A549 (cell line): ENCODE data around the gene IRF8. TPM values are rescaled to one million over a fixed set of nuclear protein-coding genes. Genes with fewer than 3 reads are reported as not detected.

ENCODE experiments used
- ATAC-seq, 2 experiments: fragments of 200-7000 bp in 1 of 2; fragments of >200 bp in 1 of 2; cut with Nextera tagmentation in 1 of 2; cut with Tn5 transposase in 1 of 2; 3 replicates each; pipeline versions ENCODE4 v1.8.0 to v1.9.1; 2018 to 2020; ENCODE audit warnings: mild to moderate bottlenecking in 1 of 2, moderate library complexity in 1 of 2
- CTCF ChIA-PET: fragments of 300-600 bp; sonication (Branson Sonifier 250); formaldehyde crosslinking; extraction: SDS; loops from one replicate; lab custom pipeline; 2021; ENCODE audit warnings: antibody characterized with exemption, inconsistent platforms; lab: Yijun Ruan, JAX
- POLR2A ChIA-PET: fragments of 350-600 bp; formaldehyde crosslinking; extraction: SDS; loops from one replicate; lab custom pipeline; 2021; ENCODE audit warnings: antibody characterized with exemption, inconsistent platforms; lab: Yijun Ruan, JAX
- DNase-seq, 2 experiments: peaks; one replicate each; pipeline versions ENCODE4 v3.0.0 to v3.0.0-alpha.2; 2011 to 2016; ENCODE audit warnings: low read depth in 1 of 2, low spot score in 1 of 2
- FAIRE-seq: peaks from 2 replicates; lab custom pipeline; 2011; peaks lifted over from hg19 to GRCh38; lab: Jason Lieb, UNC
- H3K27ac ChIP-seq, 2 experiments: fragments of >200 bp; sonication (Bioruptor Twin); formaldehyde crosslinking; 3 replicates each; pipeline ENCODE4 v1.5.1; 2016 to 2017
- H3K4me1 ChIP-seq: fragments of >200 bp; sonication (Bioruptor Twin); formaldehyde crosslinking; 3 replicates; pipeline ENCODE4 v1.6.1; 2016
- H3K4me2 ChIP-seq: fragments of >200 bp; sonication (Bioruptor Twin); formaldehyde crosslinking; 3 replicates; pipeline ENCODE4 v1.6.1; 2016
- H3K4me3 ChIP-seq: fragments of >200 bp; sonication (Bioruptor Twin); formaldehyde crosslinking; 3 replicates; pipeline ENCODE4 v1.5.1; 2016
- H3K9me3 ChIP-seq: fragments of >200 bp; sonication (Bioruptor Twin); formaldehyde crosslinking; 3 replicates; pipeline ENCODE4 v1.6.1; 2016
- CBX2 ChIP-seq: fragments of 200-600 bp; sonication (generic); IDR thresholded peaks from 2 replicates; pipeline ENCODE4 v1.6.1; 2016; ENCODE audit warnings: low read depth, mild to moderate bottlenecking, borderline replicate concordance
- CHD4 ChIP-seq: fragments of 200-600 bp; sonication (generic); IDR thresholded peaks from 2 replicates; pipeline ENCODE4 v1.6.1; 2016; ENCODE audit warnings: antibody characterized with exemption, mild to moderate bottlenecking, borderline replicate concordance
- EHMT2 ChIP-seq: fragments of 200-600 bp; sonication (generic); IDR thresholded peaks from 2 replicates; pipeline ENCODE4 v1.6.1; 2016; ENCODE audit warnings: antibody characterized with exemption, low read depth, mild to moderate bottlenecking, moderate library complexity
- ESRRA ChIP-seq: fragments of 150-350 bp; IDR thresholded peaks from 2 replicates; pipeline ENCODE4 v1.6.1; 2014; ENCODE audit warnings: mild to moderate bottlenecking, low read length, borderline replicate concordance
- FOSB ChIP-seq: fragments of 250-450 bp; sonication (Bioruptor Pico); IDR thresholded peaks from 2 replicates; pipeline ENCODE4 v1.5.0; 2020; ENCODE audit warnings: mild to moderate bottlenecking, moderate library complexity
- FOXS1 ChIP-seq: fragments of 250-450 bp; sonication (Bioruptor Pico); IDR thresholded peaks from 2 replicates; pipeline ENCODE4 v1.5.0; 2020; ENCODE audit warnings: mild to moderate bottlenecking, moderate library complexity
- GATA3 ChIP-seq: IDR thresholded peaks from 2 replicates; pipeline ENCODE4 v1.6.1; 2012; ENCODE audit warnings: borderline replicate concordance
- HES2 ChIP-seq: fragments of >200 bp; sonication (Bioruptor Twin); formaldehyde crosslinking; IDR thresholded peaks from 2 replicates; pipeline ENCODE4 v1.6.1; 2016
- HMGXB4 ChIP-seq: fragments of 250-450 bp; sonication (Bioruptor Pico); IDR thresholded peaks from 2 replicates; pipeline ENCODE4 v1.5.0; 2021; ENCODE audit warnings: mild to moderate bottlenecking, moderate library complexity, borderline replicate concordance
- HOXB5 ChIP-seq: fragments of 250-450 bp; sonication (Bioruptor Pico); IDR thresholded peaks from 2 replicates; pipeline ENCODE4 v1.5.0; 2020; ENCODE audit warnings: mild to moderate bottlenecking, moderate library complexity
- JUN ChIP-seq, 2 experiments: fragments of >200 bp; sonication (Bioruptor Twin); formaldehyde crosslinking; IDR thresholded peaks; 2 replicates in 1 of 2; 3 replicates in 1 of 2; pipeline ENCODE4 v1.6.1; 2016 to 2017
- KDM5A ChIP-seq: fragments of 200-600 bp; sonication (generic); IDR thresholded peaks from 2 replicates; pipeline ENCODE4 v1.6.1; 2016; ENCODE audit warnings: antibody characterized with exemption, mild to moderate bottlenecking
- MAZ ChIP-seq: fragments of 150-350 bp; IDR thresholded peaks from 2 replicates; pipeline ENCODE4 v1.6.1; 2014; ENCODE audit warnings: antibody characterized with exemption, low read depth, low read length, borderline replicate concordance
- NFE2L2 ChIP-seq: fragments of 150-350 bp; conservative IDR thresholded peaks from 2 replicates; pipeline ENCODE4 v1.6.1; 2014; ENCODE audit warnings: low read length
- PBX3 ChIP-seq: IDR thresholded peaks from 2 replicates; pipeline ENCODE4 v1.6.1; 2012
- PHF8 ChIP-seq: fragments of 200-600 bp; sonication (generic); IDR thresholded peaks from 2 replicates; pipeline ENCODE4 v1.6.1; 2016; ENCODE audit warnings: low read depth, mild to moderate bottlenecking, antibody characterized with exemption, moderate library complexity, borderline replicate concordance
- POLR2A ChIP-seq: IDR thresholded peaks from 2 replicates; pipeline ENCODE4 v1.6.1; 2012; ENCODE audit warnings: mild to moderate bottlenecking, low read length
- RAD21 ChIP-seq, 2 experiments: fragments of >200 bp in 1 of 2; sonication (Bioruptor Twin) in 1 of 2; formaldehyde crosslinking in 1 of 2; IDR thresholded peaks in 1 of 2; conservative IDR thresholded peaks in 1 of 2; 2 replicates in 1 of 2; 3 replicates in 1 of 2; pipeline ENCODE4 v1.6.1; 2012 to 2018; ENCODE audit warnings: inconsistent platforms in 1 of 2
- RARB ChIP-seq: fragments of 250-450 bp; sonication (Bioruptor Pico); IDR thresholded peaks from 2 replicates; pipeline ENCODE4 v1.8.0; 2021; ENCODE audit warnings: mild to moderate bottlenecking, moderate library complexity
- RFX5 ChIP-seq: fragments of 450-650 bp; IDR thresholded peaks from 2 replicates; pipeline ENCODE4 v1.7.1; 2014; ENCODE audit warnings: antibody characterized with exemption, mild to moderate bottlenecking, moderate library complexity
- RNF2 ChIP-seq: fragments of 200-600 bp; sonication (generic); IDR thresholded peaks from 2 replicates; pipeline ENCODE4 v1.6.1; 2016; ENCODE audit warnings: low read depth, mild to moderate bottlenecking, antibody characterized with exemption, moderate library complexity, borderline replicate concordance
- TFCP2L1 ChIP-seq: fragments of 250-450 bp; sonication (Bioruptor Pico); IDR thresholded peaks from 2 replicates; pipeline ENCODE4 v1.5.0; 2021; ENCODE audit warnings: mild to moderate bottlenecking
- ZC3H11A ChIP-seq: fragments of 450-650 bp; IDR thresholded peaks from 2 replicates; pipeline ENCODE4 v1.6.1; 2014; ENCODE audit warnings: antibody characterized with exemption, mild to moderate bottlenecking
- ZFP36 ChIP-seq: fragments of 450-650 bp; IDR thresholded peaks from 2 replicates; pipeline ENCODE4 v1.6.1; 2014; ENCODE audit warnings: borderline replicate concordance; ENCODE audit not compliant: partially characterized antibody
- ZSCAN20 ChIP-seq: fragments of 250-450 bp; sonication (Bioruptor Pico); IDR thresholded peaks from 2 replicates; pipeline ENCODE4 v1.8.0; 2022; ENCODE audit warnings: mild to moderate bottlenecking, moderate library complexity
- WGBS: methylation state at CpG from one replicate; pipeline ENCODE4 v1.1.6; 2017; ENCODE audit errors: missing lambda C conversion rate; 5-methylcytosine and 5-hydroxymethylcytosine counted together
- polyA plus RNA-seq, 4 experiments: library from polyadenylated mRNA; depleted of rRNA in 3 of 4; stranded (reverse); fragments of >200 nt; fragmentation: RNase III in 1 of 4; extraction: RNeasy Plus Mini Kit Qiagen cat#74134 plus additional on column Dnase treatment in 1 of 4; gene quantifications; 2 replicates in 3 of 4; 3 replicates in 1 of 4; pipeline ENCODE4 v1.2.3, GENCODE V29; 2011 to 2017
- TF ChIP-seq, protein P1 (sequence below): fragments of >200 bp; sonication (Bioruptor Twin); formaldehyde crosslinking; IDR thresholded peaks from 3 replicates; pipeline ENCODE4 v1.6.1; 2016
- TF ChIP-seq, protein P2 (sequence below): IDR thresholded peaks from 2 replicates; pipeline ENCODE4 v1.6.1; 2012; ENCODE audit warnings: low read depth, borderline replicate concordance

IRF8 gene
- polyA plus RNA-seq, 2 of the 4 experiments (the other 2 are of a cell fraction) = 0.16 to 0.18 TPM

DNA sequence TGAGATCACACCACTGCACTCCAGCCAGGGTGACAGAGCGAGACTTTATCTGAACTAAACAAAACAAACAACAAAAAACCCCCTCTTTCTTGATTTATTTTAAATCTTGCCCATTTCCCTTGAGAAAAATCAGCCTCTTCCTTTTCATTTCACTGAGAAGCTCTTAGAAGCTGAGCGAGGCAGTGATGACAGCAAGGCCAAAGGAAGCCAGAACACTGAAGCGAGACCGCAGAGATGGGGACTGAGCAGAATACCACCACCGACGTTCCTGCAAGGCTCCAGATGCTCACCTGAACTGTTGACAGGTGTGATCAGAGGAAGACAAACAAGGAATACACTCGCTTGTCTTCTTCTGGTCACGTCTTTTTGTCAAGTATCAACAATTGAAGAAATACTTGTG lies 30.5 kb upstream of the IRF8 start:
- ATAC-seq (no peak), DNase-seq (no peak), FAIRE-seq (no peak)
- Histone ChIP-seq H3K9me3 (peaks cover 13% of the 10 kb centered on the region; the same call in 1 of the 3 replicates), H3K27ac (no peak overlapping the region), H3K4me3 (no peak overlapping the region), H3K4me2 (no peak overlapping the region), H3K4me1 (no peaks in the 10 kb centered on the region)
- CTCF ChIA-PET = interaction anchor here (1.9 kb wide), 1 partner anchor 47 kb away, joined by 6 read pairs; no protein-coding TSS in a partner anchor
- POLR2A ChIA-PET = no interaction called here
- TF ChIP-seq PHF8 (no peak), EHMT2 (no peak), ZC3H11A (no peak), MAZ (no peak), GATA3 (no peak), JUN (IDR thresholded peaks at IDR 0.05) (no peak), CHD4 (no peak), ESRRA (no peak), ZSCAN20 (CRISPR knock-in tag) (no peak), CBX2 (no peak), RARB (CRISPR knock-in tag) (no peak), HOXB5 (no peak), NFE2L2 (no peak), POLR2A (no peak), KDM5A (no peak), RNF2 (no peak), HES2 (no peak)
- TF ChIP-seq, protein P1, sequence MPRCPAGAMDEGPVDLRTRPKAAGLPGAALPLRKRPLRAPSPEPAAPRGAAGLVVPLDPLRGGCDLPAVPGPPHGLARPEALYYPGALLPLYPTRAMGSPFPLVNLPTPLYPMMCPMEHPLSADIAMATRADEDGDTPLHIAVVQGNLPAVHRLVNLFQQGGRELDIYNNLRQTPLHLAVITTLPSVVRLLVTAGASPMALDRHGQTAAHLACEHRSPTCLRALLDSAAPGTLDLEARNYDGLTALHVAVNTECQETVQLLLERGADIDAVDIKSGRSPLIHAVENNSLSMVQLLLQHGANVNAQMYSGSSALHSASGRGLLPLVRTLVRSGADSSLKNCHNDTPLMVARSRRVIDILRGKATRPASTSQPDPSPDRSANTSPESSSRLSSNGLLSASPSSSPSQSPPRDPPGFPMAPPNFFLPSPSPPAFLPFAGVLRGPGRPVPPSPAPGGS = no peak
- WGBS = 67% methylated on average over 8 of the region's 8 CpGs

DNA sequence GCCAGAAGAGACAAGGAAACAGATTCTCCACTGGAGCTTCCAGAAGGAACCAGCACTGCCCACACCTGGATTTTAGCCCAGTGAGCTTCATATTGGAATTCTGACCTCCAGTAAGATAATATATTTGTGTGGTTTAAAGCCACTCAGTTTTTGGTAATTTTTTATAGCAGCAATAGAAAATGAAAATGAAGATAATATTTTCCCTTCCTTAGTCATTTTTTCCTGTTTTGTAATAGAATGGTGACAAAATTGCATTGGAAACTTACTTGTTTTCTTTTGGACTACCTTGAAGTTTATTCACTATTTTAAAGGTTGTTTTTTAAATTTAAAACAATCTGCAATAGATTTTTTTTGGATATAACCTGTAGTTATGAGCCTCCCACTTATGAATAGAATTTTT lies 29.8 kb upstream of the IRF8 start:
- TF ChIP-seq RAD21 (conservative IDR thresholded peaks at IDR 0.05 in 1 of 2, IDR thresholded peaks at IDR 0.05 in 1 of 2) (no peak), PHF8 (no peak), RNF2 (no peak), HMGXB4 (CRISPR knock-in tag) (no peak), EHMT2 (no peak), FOXS1 (no peak), ZFP36 (no peak), FOSB (no peak), JUN (IDR thresholded peaks at IDR 0.05) (no peak), RFX5 (no peak), PBX3 (no peak), GATA3 (no peak), RARB (CRISPR knock-in tag) (no peak), TFCP2L1 (CRISPR knock-in tag) (no peak), ZC3H11A (no peak)
- TF ChIP-seq, protein P2, sequence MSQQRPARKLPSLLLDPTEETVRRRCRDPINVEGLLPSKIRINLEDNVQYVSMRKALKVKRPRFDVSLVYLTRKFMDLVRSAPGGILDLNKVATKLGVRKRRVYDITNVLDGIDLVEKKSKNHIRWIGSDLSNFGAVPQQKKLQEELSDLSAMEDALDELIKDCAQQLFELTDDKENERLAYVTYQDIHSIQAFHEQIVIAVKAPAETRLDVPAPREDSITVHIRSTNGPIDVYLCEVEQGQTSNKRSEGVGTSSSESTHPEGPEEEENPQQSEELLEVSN = no peak
- TF ChIP-seq, protein P1 = no peak
- no peak overlapping the region for H3K4me2 ChIP-seq
- H3K9me3 ChIP-seq = peaks cover 13% of the 10 kb centered on the region; the same call in 1 of the 3 replicates
- FAIRE-seq (no peak), ATAC-seq (no peak), DNase-seq (no peak)
- H3K27ac ChIP-seq = no peak overlapping the region
- H3K4me3 ChIP-seq = no peak overlapping the region
- ChIA-PET POLR2A (no interaction called here), CTCF (no interaction called here)
- no peaks in the 10 kb centered on the region for H3K4me1 ChIP-seq
